ENCODE data around the gene FOXP1. TPM values are rescaled to one million over a fixed set of nuclear protein-coding genes. Genes with fewer than 3 reads are reported as not detected.

Gene FOXP1
- total and polyA plus RNA-seq, 2 donors (not counting 1 experiment from before 2014, with no cell fraction given) = 70.3 to 101 TPM

DNA sequence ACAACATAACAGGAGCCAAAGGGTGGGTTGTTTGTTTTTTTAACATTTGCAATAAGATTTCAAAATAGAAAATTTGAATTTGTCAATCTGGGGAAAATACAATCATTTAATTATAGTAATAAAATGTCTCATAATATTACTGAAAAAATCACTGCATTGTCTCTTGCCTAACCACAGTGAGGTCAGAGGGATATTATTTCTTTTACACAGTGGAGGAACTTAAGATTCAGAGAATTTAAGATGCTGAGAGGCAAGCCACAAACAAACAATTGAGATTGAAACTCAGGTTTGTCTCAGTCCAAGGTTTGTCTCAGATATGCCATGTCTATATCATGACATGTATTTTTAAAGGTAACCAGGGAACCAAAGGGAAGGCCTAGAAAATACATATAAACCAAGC lies 428.7 kb downstream of the FOXP1 start:
- TF ChIP-seq EZH2 (IDR thresholded peaks at IDR 0.05; ENCODE audit: low read length, missing control alignments) = no peak
- TF ChIP-seq, protein P1, sequence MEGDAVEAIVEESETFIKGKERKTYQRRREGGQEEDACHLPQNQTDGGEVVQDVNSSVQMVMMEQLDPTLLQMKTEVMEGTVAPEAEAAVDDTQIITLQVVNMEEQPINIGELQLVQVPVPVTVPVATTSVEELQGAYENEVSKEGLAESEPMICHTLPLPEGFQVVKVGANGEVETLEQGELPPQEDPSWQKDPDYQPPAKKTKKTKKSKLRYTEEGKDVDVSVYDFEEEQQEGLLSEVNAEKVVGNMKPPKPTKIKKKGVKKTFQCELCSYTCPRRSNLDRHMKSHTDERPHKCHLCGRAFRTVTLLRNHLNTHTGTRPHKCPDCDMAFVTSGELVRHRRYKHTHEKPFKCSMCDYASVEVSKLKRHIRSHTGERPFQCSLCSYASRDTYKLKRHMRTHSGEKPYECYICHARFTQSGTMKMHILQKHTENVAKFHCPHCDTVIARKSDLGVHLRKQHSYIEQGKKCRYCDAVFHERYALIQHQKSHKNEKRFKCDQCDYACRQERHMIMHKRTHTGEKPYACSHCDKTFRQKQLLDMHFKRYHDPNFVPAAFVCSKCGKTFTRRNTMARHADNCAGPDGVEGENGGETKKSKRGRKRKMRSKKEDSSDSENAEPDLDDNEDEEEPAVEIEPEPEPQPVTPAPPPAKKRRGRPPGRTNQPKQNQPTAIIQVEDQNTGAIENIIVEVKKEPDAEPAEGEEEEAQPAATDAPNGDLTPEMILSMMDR (conservative IDR thresholded peaks at IDR 0.05 in 1 of 2, IDR thresholded peaks at IDR 0.05 in 1 of 2; ENCODE audit: low read depth in 1 of 2, low read length in 2 of 2) = no peak
- H3K4me2 ChIP-seq (ENCODE audit: extremely low read depth, insufficient read depth, low read length) = no peak overlapping the region
- no peaks in the 10 kb centered on the region for H3K9me3 ChIP-seq (ENCODE audit: control insufficient read depth, insufficient read depth, low read depth, low read length)
- DNase-seq (ENCODE audit: low read depth in 2 of 2) = no peak
- no peak overlapping the region for H2AFZ ChIP-seq (ENCODE audit: low read length)
- H3K36me3 ChIP-seq (ENCODE audit: control insufficient read depth, insufficient read depth, low read length) = no peaks in the 10 kb centered on the region
- H4K20me1 ChIP-seq (ENCODE audit: control insufficient read depth, extremely low read depth, insufficient read depth, low read length) = no peaks in the 10 kb centered on the region
- H3K27ac ChIP-seq (ENCODE audit: insufficient read depth, low read length) = no peak overlapping the region
- H3K4me1 ChIP-seq (ENCODE audit: control insufficient read depth, extremely low read depth, insufficient read depth, low read length) = no peaks in the 10 kb centered on the region
- H3K4me3 ChIP-seq (replicated peaks in 1 of 4; ENCODE audit: control extremely low read depth in 1 of 4, insufficient read depth in 1 of 4, low read depth in 3 of 4, low read length in 4 of 4) = no peak overlapping the region
- no peak overlapping the region for H3K9ac ChIP-seq (ENCODE audit: insufficient read depth, low read length)
- no peaks in the 10 kb centered on the region for H3K79me2 ChIP-seq (ENCODE audit: control insufficient read depth, insufficient read depth, low read length)
- no peaks in the 10 kb centered on the region for H3K27me3 ChIP-seq (ENCODE audit: control insufficient read depth, insufficient read depth, low read length)

DNA sequence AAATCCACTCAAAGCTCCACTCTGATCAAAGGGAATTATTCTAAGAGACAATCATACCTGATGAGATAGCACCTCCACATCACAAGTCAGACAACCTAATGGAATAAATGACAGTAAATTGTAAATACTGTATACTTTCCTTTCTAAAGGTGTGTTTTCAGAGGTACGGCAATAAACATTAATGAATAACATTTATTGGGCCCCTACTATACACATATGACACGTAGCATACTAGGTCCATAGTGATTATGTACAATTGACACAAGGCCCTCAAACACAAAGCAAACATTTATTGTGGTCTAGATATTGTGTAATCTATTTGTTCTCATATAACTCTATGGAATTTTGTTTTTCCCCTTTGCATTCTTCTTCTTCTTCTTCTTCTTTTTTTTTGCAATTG lies 429.8 kb downstream of the FOXP1 start:
- no peak for TF ChIP-seq EZH2 (IDR thresholded peaks at IDR 0.05; ENCODE audit: low read length, missing control alignments)
- TF ChIP-seq, protein P1 (conservative IDR thresholded peaks at IDR 0.05 in 1 of 2, IDR thresholded peaks at IDR 0.05 in 1 of 2; ENCODE audit: low read depth in 1 of 2, low read length in 2 of 2) = no peak
- H3K4me1 ChIP-seq (ENCODE audit: control insufficient read depth, extremely low read depth, insufficient read depth, low read length) = no peaks in the 10 kb centered on the region
- no peak overlapping the region for H3K9ac ChIP-seq (ENCODE audit: insufficient read depth, low read length)
- no peaks in the 10 kb centered on the region for H3K27me3 ChIP-seq (ENCODE audit: control insufficient read depth, insufficient read depth, low read length)
- H2AFZ ChIP-seq (ENCODE audit: low read length) = no peak overlapping the region
- H3K36me3 ChIP-seq (ENCODE audit: control insufficient read depth, insufficient read depth, low read length) = no peaks in the 10 kb centered on the region
- no peak overlapping the region for H3K4me3 ChIP-seq (replicated peaks in 1 of 4; ENCODE audit: control extremely low read depth in 1 of 4, insufficient read depth in 1 of 4, low read depth in 3 of 4, low read length in 4 of 4)
- H3K27ac ChIP-seq (ENCODE audit: insufficient read depth, low read length) = no peak overlapping the region
- no peak for DNase-seq (ENCODE audit: low read depth in 2 of 2)
- no peaks in the 10 kb centered on the region for H4K20me1 ChIP-seq (ENCODE audit: control insufficient read depth, extremely low read depth, insufficient read depth, low read length)
- no peaks in the 10 kb centered on the region for H3K9me3 ChIP-seq (ENCODE audit: control insufficient read depth, insufficient read depth, low read depth, low read length)
- no peaks in the 10 kb centered on the region for H3K79me2 ChIP-seq (ENCODE audit: control insufficient read depth, insufficient read depth, low read length)
- H3K4me2 ChIP-seq (ENCODE audit: extremely low read depth, insufficient read depth, low read length) = no peak overlapping the region

DNA sequence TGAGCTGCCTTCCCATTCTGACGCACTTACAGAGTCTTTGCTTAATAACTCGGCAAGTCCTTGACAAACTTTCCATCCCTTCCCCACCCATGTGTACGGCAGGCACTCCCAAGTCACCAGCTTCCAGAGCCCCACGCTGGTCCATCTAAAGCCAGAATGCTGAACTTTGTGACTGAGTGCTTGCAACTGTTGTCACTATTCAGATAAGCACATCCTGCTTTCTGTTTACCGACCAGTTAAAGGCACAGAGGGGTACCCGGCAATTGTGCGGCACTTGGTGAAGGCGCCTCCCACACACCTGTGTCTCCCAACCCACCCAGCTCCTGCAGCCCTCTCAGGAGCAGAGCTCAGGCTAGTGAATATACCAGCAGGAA lies 430.6 kb downstream of the FOXP1 start:
- Histone ChIP-seq H3K9me3 (ENCODE audit: control insufficient read depth, insufficient read depth, low read depth, low read length) (no peaks in the 10 kb centered on the region), H3K4me3 (replicated peaks in 1 of 4; ENCODE audit: control extremely low read depth in 1 of 4, insufficient read depth in 1 of 4, low read depth in 3 of 4, low read length in 4 of 4) (no peak overlapping the region), H3K27me3 (ENCODE audit: control insufficient read depth, insufficient read depth, low read length) (no peaks in the 10 kb centered on the region), H3K27ac (ENCODE audit: insufficient read depth, low read length) (no peak overlapping the region), H3K4me1 (ENCODE audit: control insufficient read depth, extremely low read depth, insufficient read depth, low read length) (no peaks in the 10 kb centered on the region), H3K79me2 (ENCODE audit: control insufficient read depth, insufficient read depth, low read length) (no peaks in the 10 kb centered on the region), H3K4me2 (ENCODE audit: extremely low read depth, insufficient read depth, low read length) (no peak overlapping the region), H3K9ac (ENCODE audit: insufficient read depth, low read length) (no peak overlapping the region), H4K20me1 (ENCODE audit: control insufficient read depth, extremely low read depth, insufficient read depth, low read length) (no peaks in the 10 kb centered on the region), H3K36me3 (ENCODE audit: control insufficient read depth, insufficient read depth, low read length) (no peaks in the 10 kb centered on the region), H2AFZ (ENCODE audit: low read length) (no peak overlapping the region)
- DNase-seq (ENCODE audit: low read depth in 2 of 2) = no peak
- TF ChIP-seq, protein P1 (conservative IDR thresholded peaks at IDR 0.05 in 1 of 2, IDR thresholded peaks at IDR 0.05 in 1 of 2; ENCODE audit: low read depth in 1 of 2, low read length in 2 of 2) = no peak
- no peak for TF ChIP-seq EZH2 (IDR thresholded peaks at IDR 0.05; ENCODE audit: low read length, missing control alignments)

Data from fibroblast of lung (primary cell).